Measurements from ENCODE around the gene KCNN1.
A peak's percentile ranks its signal among the peaks of the same experiment; 100 is the strongest.
"Not testable (repeated sequence)": the region's sequence is repeated elsewhere in the genome, so short reads cannot be mapped to it uniquely, and the experiment has no call there.

The KCNN1 gene

DNA sequence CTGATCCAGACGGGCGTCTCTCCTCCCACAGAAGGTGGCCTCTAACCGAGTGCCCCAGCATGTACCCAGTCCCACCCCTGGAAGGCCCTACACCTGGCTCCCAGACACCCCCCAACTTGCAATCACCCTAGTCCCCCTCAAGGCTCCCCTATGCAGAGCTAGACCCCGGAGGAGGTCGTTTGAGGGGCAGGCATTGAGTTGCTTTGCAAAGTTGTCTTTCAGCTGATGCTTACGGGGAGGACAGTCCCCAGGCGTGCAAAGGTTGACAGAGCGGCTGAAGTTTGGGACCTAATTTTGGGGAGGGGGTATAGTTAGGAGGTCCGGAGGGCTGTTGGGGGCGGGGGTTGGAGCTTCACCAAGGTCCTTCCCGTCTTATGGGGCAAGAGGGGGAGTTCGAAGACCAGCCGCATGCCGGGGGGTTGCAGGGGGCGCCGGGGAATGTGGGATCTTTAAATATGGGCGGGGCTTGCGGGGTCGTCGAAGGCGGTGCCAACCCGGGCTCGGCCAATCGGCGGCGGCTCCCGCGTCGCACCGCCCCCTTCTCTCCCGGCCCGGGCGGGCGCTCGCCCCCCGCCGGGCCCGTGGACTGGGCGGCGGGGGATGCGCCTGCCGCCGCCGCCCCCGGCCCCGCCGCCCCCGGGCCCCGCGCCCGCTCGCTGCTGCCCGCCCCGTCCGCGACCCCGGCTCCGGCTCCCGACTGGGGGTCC is at the start of gene KCNN1:
Gene KCNN1, plus strand, starts transcription at position 558 of the 707 bp plus-strand sequence. CDS start 6,782 bp downstream, outside the sequence.
- DNase-seq (ENCODE audit: low spot score): peak; percentile 76
- TF ChIP-seq, protein P1, sequence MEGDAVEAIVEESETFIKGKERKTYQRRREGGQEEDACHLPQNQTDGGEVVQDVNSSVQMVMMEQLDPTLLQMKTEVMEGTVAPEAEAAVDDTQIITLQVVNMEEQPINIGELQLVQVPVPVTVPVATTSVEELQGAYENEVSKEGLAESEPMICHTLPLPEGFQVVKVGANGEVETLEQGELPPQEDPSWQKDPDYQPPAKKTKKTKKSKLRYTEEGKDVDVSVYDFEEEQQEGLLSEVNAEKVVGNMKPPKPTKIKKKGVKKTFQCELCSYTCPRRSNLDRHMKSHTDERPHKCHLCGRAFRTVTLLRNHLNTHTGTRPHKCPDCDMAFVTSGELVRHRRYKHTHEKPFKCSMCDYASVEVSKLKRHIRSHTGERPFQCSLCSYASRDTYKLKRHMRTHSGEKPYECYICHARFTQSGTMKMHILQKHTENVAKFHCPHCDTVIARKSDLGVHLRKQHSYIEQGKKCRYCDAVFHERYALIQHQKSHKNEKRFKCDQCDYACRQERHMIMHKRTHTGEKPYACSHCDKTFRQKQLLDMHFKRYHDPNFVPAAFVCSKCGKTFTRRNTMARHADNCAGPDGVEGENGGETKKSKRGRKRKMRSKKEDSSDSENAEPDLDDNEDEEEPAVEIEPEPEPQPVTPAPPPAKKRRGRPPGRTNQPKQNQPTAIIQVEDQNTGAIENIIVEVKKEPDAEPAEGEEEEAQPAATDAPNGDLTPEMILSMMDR (IDR thresholded peaks at IDR 0.05; ENCODE audit: extremely low read depth, missing control alignments): no peak

DNA sequence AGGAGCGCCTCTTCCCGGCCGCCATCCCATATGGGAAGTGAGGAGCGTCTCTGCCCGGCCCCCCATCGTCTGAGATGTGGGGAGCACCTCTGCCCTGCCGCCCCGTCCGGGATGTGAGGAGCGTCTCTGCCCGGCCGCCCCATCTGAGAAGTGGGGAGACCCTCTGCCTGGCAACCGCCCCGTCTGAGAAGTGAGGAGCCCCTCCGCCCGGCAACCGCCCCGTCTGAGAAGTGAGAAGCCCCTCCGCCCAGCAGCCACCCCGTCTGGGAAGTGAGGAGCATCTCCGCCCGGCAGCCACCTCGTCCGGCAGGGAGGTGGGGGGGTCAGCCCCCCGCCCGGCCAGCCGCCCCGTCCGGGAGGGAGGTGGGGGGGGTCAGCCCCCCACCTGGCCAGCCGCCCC is 48.8 kb upstream of the KCNN1 start:
- DNase-seq (ENCODE audit: low spot score): not testable (repeated sequence)

DNA sequence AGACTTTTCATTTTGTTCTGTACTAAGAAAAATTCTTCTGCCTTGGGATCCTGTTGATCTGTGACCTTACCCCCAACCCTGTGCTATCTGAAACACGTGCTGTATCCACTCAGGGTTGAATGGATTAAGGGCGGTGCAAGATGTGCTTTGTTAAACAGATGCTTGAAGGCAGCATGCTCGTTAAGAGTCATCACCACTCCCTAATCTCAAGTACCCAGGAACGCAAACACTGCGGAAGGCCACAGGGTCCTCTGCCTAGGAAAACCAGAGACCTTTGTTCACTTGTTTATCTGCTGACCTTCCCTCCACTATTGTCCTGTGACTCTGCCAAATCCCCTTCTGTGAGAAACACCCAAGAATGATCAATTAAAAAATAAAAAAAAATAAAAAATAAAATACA is 47.8 kb upstream of the KCNN1 start:
- not testable (repeated sequence) for DNase-seq (ENCODE audit: low spot score)

DNA sequence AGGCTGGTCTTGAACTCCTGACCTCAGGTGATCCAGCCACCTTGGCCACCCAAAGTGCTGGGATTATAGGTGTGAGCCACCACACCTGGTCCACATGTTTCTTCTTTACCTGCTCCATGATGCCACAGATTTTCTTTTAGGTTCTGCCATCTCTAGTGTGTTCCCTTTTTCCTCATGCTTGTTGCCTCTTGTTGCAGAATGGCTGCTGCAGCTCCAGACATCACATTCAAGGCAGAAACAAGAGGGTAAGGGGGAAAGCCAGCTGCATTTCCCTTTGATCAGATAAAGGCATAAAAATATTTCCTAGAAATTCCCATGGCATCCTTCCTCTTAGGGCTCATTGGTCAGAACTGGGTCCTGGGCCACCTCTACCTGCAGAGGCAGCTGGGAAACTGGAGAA is 46.4 kb upstream of the KCNN1 start:
- TF ChIP-seq, protein P1 (IDR thresholded peaks at IDR 0.05; ENCODE audit: extremely low read depth, missing control alignments): no peak
- no peak for DNase-seq (ENCODE audit: low spot score)

DNA sequence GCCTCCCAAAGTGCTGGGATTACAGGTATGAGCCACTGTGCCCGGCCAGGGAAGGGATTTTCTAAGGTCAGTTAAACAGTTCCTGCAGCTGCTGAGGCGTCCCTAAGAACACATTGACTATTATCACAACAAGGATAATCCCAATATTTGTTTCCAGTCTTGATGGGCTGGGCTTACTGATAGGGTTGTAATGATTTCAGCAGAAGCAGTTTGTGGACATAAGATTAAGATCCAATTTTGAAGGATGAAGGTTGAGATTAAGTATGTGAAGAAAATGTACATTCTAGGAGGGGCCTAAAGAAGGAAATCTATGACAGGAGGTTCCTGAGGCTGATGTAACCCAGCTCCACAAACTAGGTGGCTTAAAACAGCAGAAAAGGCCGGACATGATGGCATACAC is 44.8 kb upstream of the KCNN1 start:
- TF ChIP-seq, protein P1 (IDR thresholded peaks at IDR 0.05; ENCODE audit: extremely low read depth, missing control alignments): no peak
- DNase-seq (ENCODE audit: low spot score): no peak

DNA sequence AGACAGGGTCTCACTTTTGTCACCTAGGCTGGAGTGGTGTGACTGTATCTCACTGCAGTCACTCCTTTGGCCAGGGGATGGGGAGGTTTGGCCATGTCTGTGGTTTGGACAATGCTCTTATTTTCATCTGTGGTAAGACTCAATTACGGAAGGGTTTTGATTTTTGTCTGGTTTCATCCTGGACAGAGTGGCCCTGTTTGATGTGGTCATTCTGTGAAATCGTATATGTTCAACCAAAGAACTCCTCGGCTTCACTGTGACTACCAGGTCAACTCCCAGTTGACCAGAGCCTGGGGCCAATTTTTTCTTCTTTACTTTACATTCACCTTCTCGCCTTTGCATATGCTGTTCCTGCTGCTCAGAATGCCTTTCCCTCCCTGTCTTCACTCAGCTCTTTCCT is 40.9 kb upstream of the KCNN1 start:
- DNase-seq (ENCODE audit: low spot score): peak; percentile 33
- TF ChIP-seq, protein P1 (IDR thresholded peaks at IDR 0.05; ENCODE audit: extremely low read depth, missing control alignments): no peak

DNA sequence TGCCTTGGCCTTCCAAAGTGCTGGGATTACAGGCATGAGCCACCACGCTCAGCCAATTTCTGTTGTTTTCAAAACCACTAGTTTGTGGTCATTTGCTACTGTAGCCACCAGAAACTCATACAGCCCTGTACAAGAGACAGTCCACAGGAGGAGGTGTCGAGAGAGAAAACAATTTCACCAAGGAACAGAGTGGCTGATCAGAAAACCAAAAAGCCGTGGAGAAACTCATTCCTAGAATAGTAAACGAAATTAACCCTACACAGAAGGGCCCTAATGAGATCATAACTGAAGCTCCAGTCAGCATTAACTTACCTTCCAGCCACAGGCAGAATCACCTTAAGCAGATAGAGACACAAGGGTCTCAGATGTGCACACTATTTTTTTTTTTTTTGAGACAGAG is 37.9 kb upstream of the KCNN1 start:
- peak; percentile 72 for DNase-seq (ENCODE audit: low spot score)
- TF ChIP-seq, protein P1 (IDR thresholded peaks at IDR 0.05; ENCODE audit: extremely low read depth, missing control alignments): no peak

DNA sequence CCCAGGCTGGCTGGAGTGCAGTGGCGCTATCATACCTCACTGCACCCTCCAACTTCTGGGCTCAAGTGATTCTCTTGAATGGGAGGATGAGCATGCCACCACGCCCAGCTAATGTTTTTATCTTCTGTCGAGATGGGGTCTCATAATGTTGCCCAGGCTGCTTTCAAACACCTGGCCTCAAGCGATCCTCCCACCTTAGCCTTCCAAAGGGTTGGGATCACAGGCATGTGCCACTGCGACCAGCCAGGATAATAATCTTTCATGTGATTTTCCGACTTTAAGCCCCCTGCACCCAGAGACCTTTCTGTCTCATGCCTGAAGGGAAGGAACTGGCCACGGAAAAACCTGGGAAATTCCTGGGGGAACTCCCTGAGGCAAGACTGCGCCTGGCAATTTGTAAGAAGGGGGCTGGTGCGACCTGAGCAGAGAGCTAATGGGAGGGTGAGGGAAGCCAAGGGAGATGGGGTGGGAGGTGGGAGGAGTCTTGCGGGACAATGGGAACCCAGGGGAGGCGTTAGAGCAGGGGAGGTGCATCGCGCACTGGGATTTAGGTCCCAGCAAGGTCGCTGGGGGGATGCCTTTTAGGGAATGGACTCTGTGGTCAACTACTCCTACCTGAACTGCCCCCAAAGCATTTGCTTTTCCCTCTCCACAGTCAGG is 35.2 kb upstream of the KCNN1 start:
- TF ChIP-seq, protein P1 (IDR thresholded peaks at IDR 0.05; ENCODE audit: extremely low read depth, missing control alignments): no peak
- DNase-seq (ENCODE audit: low spot score): peak; percentile 23

Data from GM20000 (cell line).